Measurements from ENCODE around the gene CHIT1. TPM values are rescaled to one million over a fixed set of nuclear protein-coding genes. Genes with fewer than 3 reads are reported as not detected.
A peak's percentile ranks its signal among the peaks of the same experiment; 100 is the strongest.

CHIT1 gene
- total and polyA plus RNA-seq, 2 of the 8 experiments (the other 6 are each of a cell fraction or from before 2014, with no cell fraction given): not detected

DNA sequence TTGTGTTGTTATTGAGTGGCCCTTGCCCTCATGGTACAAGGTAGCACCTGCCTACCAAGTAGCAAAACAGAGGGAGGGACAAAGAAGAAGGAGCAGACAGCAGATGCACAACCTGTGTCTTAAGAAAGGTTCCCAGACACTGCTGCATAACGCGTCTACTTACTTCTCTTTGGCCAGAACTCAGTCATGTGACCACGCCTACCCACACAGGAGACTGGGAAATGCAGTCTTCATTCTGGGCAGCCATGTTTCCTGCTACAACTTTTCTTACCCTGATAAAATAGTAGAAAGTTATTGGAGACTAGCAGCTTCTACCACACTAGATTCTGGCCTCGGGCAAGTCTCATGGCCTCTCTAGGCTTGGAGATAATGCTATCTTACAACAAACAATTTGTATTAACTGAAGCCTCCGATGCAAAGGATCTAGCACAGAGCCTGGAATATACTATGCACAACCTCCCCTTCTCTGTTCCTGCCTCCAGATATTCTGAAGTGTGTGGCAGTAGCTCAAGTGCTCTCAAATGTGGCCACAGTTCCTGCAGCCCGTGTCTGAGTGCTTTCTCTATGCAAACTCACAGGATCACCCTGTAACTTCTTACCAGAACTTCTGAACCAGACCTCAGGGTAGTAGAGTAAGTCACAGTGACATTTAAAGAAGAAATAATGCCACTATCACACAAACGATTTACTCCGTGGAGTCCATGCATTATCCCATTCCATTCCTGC, 41.7 kb upstream of the CHIT1 start:
- H2AK5ac ChIP-seq (ENCODE audit: low read depth, low read length): no peak overlapping the region
- no peak overlapping the region for H3K4ac ChIP-seq (replicated peaks; ENCODE audit: insufficient read length, low read depth, low read length)
- no peak overlapping the region for H4K8ac ChIP-seq (ENCODE audit: extremely low read depth, insufficient read depth, low read length)
- no peak overlapping the region for H4K91ac ChIP-seq (replicated peaks; ENCODE audit: insufficient read length, low read length)
- H3K9ac ChIP-seq (replicated peaks in 1 of 4; ENCODE audit: extremely low read depth in 1 of 4, low read depth in 3 of 4, low read length in 3 of 4): no peak overlapping the region
- peaks cover 0 to 31% (median 10%) of the 10 kb centered on the region in 4 experiments; a peak in 5 of 7 replicates for H3K27me3 ChIP-seq (replicated peaks in 1 of 4; ENCODE audit: control insufficient read depth in 3 of 4, extremely low read depth in 1 of 4, insufficient read depth in 3 of 4, low read length in 3 of 4)
- no peaks in the 10 kb centered on the region for H3K79me2 ChIP-seq (ENCODE audit: control insufficient read depth in 1 of 2, insufficient read depth in 2 of 2, low read length in 2 of 2)
- peak in 1 of 2 experiments; percentile 56 for DNase-seq (ENCODE audit: low read depth in 1 of 2, low spot score in 2 of 2)
- FAIRE-seq: no peak
- no peak overlapping the region for H2BK12ac ChIP-seq (ENCODE audit: low read depth, low read length)
- no peak overlapping the region for H3K27ac ChIP-seq (ENCODE audit: low read depth, low read length)
- no peak overlapping the region for H3K14ac ChIP-seq (ENCODE audit: insufficient read length)
- POLR2A ChIA-PET (ENCODE audit: partially characterized antibody): no interaction called here
- H3K23ac ChIP-seq (ENCODE audit: insufficient read length): no peak overlapping the region
- H3K4me3 ChIP-seq (ENCODE audit: extremely low read depth in 1 of 4, insufficient read depth in 2 of 4, low read depth in 3 of 4, low read length in 4 of 4): no peak overlapping the region
- no peak overlapping the region for H2BK5ac ChIP-seq (ENCODE audit: low read depth, low read length)
- WGBS, 2 experiments (ENCODE audit: extremely low coverage in 1 of 2, insufficient coverage in 1 of 2, insufficient read length in 1 of 2, insufficient replicate concordance in 2 of 2, low coverage in 1 of 2, low lambda C conversion rate in 2 of 2, missing lambda C conversion rate in 1 of 2): 59% methylated on average over 8 of the region's 8 CpGs; no CpG with 5 or more reads in 1 of the 2 experiments
- peaks cover 0 to 13% (median 8%) of the 10 kb centered on the region in 4 experiments; a peak in 5 of 7 replicates for H3K4me1 ChIP-seq (replicated peaks in 1 of 4; ENCODE audit: control insufficient read depth in 3 of 4, insufficient read depth in 4 of 4, low read length in 3 of 4)
- no peak overlapping the region for H2BK120ac ChIP-seq (replicated peaks; ENCODE audit: low read depth, low read length)
- peak overlapping the region; percentile 99 for H2AFZ ChIP-seq (ENCODE audit: low read length)
- peak overlapping the region; percentile 33 to 44; a peak in 2 of 4 replicates for H3K4me2 ChIP-seq (ENCODE audit: insufficient read depth in 1 of 2, low read depth in 2 of 2, low read length in 2 of 2)
- H2BK20ac ChIP-seq (ENCODE audit: low read length): no peak overlapping the region
- no peaks in the 10 kb centered on the region for H3K9me3 ChIP-seq (ENCODE audit: insufficient read depth in 2 of 2, low read depth in 1 of 2, low read length in 1 of 2)
- H2BK15ac ChIP-seq (ENCODE audit: low read length): no peak overlapping the region
- peaks cover 2% of the 10 kb centered on the region; the same call in 1 of the 2 replicates for H3K23me2 ChIP-seq (ENCODE audit: low read depth, low read length)
- CTCF ChIA-PET (ENCODE audit: partially characterized antibody): interaction anchor here (0.6 to 39.0 kb wide), 36 partner anchors 17 to 431 kb away, joined by 3 to 785 read pairs (median 6); partner anchors contain the start of genes ADORA1, BTG2 and MYOG
- no peak overlapping the region for H3K56ac ChIP-seq (replicated peaks; ENCODE audit: insufficient read length, low read depth, low read length)
- H3K18ac ChIP-seq (ENCODE audit: extremely low read depth, low read length): no peak overlapping the region
- no peak overlapping the region for H4K5ac ChIP-seq (ENCODE audit: insufficient read length, low read depth, low read length)
- no peaks in the 10 kb centered on the region for H3K36me3 ChIP-seq (ENCODE audit: control insufficient read depth in 2 of 4, insufficient read depth in 4 of 4, low read length in 3 of 4)
- H4K20me1 ChIP-seq (replicated peaks in 1 of 2; ENCODE audit: control insufficient read depth in 1 of 2, insufficient read depth in 2 of 2, low read length in 2 of 2): no peaks in the 10 kb centered on the region
- H3K79me1 ChIP-seq (ENCODE audit: low read depth, low read length): no peaks in the 10 kb centered on the region
- TF ChIP-seq FOSL1 (IDR thresholded peaks at IDR 0.05; ENCODE audit: insufficient read depth, low read depth, low read length) (no peak), KDM5A (IDR thresholded peaks at IDR 0.05; ENCODE audit: low read length) (no peak), GTF2F1 (IDR thresholded peaks at IDR 0.05; ENCODE audit: borderline replicate concordance, low read depth, low read length) (no peak), EGR1 (IDR thresholded peaks at IDR 0.05; ENCODE audit: borderline replicate concordance, low read depth, low read length) (no peak), PHF8 (conservative IDR thresholded peaks at IDR 0.05; ENCODE audit: low read depth, low read length) (no peak), TEAD4 (IDR thresholded peaks at IDR 0.05; ENCODE audit: low read depth, low read length) (no peak), CHD2 (IDR thresholded peaks at IDR 0.05; ENCODE audit: low read length) (no peak), CHD1 (IDR thresholded peaks at IDR 0.05; ENCODE audit: low read depth, low read length) (no peak), NRF1 (IDR thresholded peaks at IDR 0.05; ENCODE audit: low read depth, low read length) (no peak), HDAC2 (IDR thresholded peaks at IDR 0.05; ENCODE audit: borderline replicate concordance in 1 of 2, low read depth in 2 of 2, low read length in 2 of 2) (no peak)
- TF ChIP-seq, protein P1, sequence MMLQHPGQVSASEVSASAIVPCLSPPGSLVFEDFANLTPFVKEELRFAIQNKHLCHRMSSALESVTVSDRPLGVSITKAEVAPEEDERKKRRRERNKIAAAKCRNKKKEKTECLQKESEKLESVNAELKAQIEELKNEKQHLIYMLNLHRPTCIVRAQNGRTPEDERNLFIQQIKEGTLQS (IDR thresholded peaks at IDR 0.05; ENCODE audit: insufficient read depth, low read depth, low read length): 0 out of 2 replicates have a peak, but pooled peaks have one; percentile 40
- TF ChIP-seq, protein P2, sequence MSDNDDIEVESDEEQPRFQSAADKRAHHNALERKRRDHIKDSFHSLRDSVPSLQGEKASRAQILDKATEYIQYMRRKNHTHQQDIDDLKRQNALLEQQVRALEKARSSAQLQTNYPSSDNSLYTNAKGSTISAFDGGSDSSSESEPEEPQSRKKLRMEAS (IDR thresholded peaks at IDR 0.05): no peak

Measured in H1 (cell line).